Astrocyte (in vitro differentiated cells and primary cell): ENCODE results near the gene SYCE3.

Experiments used
- EZH2 ChIP-seq: IDR thresholded peaks from 2 replicates; pipeline ENCODE4 v1.6.1; 2012; ENCODE audit warnings: mild to moderate bottlenecking, low read length, inconsistent platforms; ENCODE audit not compliant: insufficient read depth
- TF ChIP-seq, protein P1 (sequence below): IDR thresholded peaks from 2 replicates; pipeline ENCODE4 v1.5.1; 2011; ENCODE audit warnings: low read depth, mild to moderate bottlenecking, inconsistent platforms, low read length, moderate library complexity; ENCODE audit not compliant: insufficient read depth

DNA sequence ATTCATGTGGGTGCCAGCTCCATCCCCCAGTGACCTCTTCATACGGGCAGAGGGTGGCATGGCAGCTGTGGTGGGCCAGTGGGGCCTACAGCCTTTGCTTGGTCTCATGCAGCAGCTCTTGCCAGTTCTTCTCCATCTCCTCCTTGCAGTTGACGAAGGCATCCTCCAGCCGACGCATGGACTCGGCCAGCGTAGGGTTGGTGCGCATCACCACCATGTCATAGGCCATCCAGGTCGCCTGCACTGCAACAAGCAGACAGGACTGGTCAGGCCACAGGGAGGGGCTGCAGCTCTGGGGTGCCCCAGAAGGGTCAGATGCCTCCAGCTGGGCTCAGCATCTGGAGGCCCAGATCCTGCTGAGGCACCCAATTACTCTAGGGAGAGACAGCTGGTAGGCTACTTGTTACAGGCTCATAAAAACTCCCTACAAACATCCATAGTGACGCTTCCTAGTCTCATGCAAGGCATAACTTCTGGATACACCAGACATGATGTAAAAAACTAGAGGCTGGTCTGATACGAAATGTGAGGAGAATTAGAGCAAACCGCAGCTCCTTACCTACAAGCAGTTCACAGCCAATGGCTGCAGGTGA lies 11.5 kb downstream of the SYCE3 start:
- TF ChIP-seq, protein P1, sequence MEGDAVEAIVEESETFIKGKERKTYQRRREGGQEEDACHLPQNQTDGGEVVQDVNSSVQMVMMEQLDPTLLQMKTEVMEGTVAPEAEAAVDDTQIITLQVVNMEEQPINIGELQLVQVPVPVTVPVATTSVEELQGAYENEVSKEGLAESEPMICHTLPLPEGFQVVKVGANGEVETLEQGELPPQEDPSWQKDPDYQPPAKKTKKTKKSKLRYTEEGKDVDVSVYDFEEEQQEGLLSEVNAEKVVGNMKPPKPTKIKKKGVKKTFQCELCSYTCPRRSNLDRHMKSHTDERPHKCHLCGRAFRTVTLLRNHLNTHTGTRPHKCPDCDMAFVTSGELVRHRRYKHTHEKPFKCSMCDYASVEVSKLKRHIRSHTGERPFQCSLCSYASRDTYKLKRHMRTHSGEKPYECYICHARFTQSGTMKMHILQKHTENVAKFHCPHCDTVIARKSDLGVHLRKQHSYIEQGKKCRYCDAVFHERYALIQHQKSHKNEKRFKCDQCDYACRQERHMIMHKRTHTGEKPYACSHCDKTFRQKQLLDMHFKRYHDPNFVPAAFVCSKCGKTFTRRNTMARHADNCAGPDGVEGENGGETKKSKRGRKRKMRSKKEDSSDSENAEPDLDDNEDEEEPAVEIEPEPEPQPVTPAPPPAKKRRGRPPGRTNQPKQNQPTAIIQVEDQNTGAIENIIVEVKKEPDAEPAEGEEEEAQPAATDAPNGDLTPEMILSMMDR, result no peak
- TF ChIP-seq EZH2, result no peak
